ENCODE data around the gene TOMM20L.

TOMM20L gene

DNA sequence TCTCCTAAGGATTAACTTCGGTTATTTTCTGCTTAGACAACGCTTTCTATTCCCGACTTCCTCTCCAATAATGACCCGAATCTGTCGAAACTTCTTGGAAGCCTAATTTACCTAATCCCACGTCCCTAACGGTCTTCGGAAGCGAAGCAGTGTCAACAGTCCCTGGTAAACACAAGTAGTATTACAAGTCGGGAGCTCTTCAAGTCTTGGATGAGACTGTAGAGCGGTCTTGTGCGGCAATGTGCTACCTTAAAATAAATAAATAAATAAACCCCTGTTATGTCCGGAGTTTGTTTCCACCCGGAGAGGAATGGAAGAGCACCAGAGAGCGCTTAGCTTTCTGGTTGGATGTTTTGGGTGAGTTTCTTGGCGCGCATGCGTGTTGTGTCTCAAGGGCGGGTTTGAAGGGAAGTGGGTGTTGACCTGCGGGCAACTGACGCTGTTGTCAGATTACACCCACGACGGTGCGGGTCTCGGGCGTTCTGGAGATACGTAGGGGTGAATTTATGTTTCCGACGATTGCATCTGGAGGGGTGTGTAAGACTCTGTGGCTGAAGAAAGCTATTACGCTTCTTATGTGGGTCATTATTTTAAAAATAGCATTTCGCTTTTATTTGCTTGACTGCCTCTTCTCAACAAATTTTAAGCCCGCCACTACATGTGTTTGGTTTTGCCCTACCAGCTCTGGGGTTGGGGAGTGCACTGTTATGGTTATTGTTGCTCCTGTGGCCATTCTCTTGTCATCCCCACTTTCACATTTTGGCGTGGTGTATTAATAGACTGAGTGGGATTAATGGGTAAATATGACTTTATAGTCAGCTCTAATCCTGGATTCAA, 31.8 kb downstream of the TOMM20L start, which contains the start of the genes KIAA0586 and TIMM9:
TSS of gene KIAA0586 (plus strand) at position 439 of the 837 bp plus-strand sequence. CDS start 546 bp downstream, outside the sequence.
TSS of gene TIMM9 (minus strand) at position 251 of the 837 bp plus-strand sequence. CDS start 15,586 bp downstream, outside the sequence.
- DNase-seq = peak; percentile 98

DNA sequence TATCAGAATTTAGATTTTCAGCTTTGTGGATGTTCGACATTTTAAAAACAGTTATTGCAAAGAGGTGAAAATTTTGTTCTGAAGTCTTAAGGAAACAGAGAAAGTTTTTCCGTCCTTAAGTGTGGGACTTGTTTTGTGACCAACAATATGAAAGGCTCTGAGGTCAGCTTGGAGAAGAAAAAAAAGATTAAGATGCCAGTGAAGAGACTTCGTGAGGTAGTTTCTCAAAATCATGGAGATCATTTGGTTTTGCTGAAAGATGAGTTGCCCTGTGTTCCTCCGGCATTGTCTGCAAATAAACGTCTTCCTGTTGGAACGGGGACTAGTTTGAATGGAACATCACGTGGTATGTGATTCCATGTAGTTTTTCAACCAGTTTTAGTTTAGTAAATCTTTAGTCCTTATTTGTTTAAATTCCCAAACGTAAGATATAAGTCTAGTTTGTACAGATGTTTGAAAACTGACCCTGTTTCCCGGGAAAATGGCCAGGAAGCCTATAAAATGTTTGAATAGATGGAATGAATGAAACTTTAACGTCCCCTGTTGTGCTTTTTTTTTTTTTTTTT, 32.5 kb downstream of the TOMM20L start:
- peak; percentile 42 for DNase-seq

DNA sequence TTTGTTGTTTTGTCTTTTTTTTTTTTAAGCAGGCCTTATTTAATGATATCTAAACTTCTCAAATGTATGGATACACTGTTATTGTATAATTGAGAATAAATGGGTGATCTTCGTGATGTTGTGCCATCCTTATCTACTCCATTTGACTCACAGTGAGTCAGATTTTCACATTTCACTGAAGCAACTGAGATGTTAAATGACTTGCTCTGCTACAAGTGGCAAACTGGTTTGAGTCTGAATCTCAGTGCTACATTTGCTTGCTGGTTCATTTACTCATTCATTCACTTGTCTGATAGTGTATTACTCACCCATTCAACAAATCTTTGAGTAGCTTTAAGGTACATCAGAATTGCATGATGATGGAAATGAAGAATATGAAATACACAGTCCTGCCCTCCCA, 34.4 kb downstream of the TOMM20L start:
- no peak for DNase-seq

DNA sequence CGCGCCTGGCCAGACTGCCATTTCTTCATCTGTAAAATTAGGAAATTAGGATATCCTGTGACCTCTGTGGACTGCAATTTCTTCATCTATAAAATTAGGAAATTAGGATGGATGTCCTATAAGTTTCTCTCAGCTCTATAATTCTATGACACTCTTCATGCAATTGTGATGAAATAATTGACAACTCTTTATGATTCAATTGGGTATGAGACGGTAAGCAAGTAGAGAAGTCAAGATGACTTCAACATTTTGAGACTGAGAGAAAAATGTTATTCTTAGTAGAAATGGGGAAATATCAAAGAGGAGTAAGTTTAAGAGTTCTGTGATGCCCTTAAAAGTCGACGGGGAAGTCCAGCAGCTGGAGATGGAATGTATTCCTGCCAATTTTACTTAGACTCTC, 43.7 kb downstream of the TOMM20L start:
- DNase-seq = no peak

DNA sequence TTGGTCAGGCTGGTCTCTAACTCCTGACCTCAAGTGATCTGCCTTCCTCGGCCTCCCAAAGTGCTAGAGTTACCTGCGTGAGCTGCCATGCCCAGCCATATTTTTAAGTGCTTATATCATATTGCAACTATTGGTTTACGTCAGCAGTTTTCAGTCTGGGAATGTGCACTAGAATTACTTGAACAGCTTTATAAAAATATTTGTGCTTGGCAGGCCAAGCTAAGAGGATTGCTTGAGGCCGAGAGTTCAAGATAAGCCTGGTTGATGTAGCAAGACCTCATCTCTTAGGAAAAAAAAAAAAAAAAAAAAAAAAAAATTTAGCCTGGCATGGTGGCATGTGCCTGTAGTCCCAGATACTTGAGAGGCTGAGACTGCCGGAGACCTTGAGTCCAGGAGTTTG, 48.9 kb downstream of the TOMM20L start:
- DNase-seq = no peak

DNA sequence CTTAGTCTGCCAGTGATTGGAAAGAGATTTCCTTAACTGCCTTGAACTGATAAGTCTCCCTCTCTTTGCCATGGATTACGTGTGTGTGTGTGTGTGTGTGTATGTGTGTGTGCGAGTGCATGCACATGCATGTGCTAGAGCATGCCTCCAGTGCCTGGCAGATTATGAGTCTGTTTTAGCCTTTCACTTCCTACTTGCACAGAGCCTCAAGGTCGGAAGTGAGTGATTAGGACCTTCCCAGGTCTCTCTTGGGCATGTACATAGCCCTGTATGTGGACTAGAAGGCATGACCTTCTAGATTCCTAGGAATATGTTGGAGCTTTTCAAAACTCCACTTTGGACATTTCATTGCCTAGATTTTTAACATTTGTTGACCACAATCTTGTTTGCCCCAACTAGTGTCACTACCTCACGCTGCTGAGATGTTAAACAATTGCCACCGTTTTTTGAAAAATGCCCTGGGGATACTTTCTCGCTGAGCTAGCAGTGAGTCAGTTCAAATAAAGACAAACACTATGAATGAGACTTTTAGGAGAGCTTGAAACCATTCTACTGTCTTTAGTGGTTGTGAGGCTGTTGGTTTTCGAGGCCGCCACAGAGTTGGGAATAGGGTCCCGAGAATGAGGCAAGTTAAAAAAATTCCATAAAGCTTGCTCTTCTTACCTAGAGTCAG, 60.0 kb downstream of the TOMM20L start:
- DNase-seq = no peak

All from CD4-positive, alpha-beta T cell treated with Interleukin-12 subunit alpha and Interleukin-12 subunit beta, for 1 hour (primary cell).